H9 (cell line): ENCODE measurements around the gene IFNL2. TPM values are rescaled to one million over a fixed set of nuclear protein-coding genes. Genes with fewer than 3 reads are reported as not detected.

Experiments used
- DNase-seq: peaks from one replicate; pipeline ENCODE4 v3.0.0-alpha.2; 2017
- H2AFZ ChIP-seq: one replicate; pipeline ENCODE4 v1.6.1; 2013; ENCODE audit warnings: mild to moderate bottlenecking, low read length, control low read depth, moderate library complexity
- H2AK5ac ChIP-seq: 2 replicates; pipeline ENCODE4 v1.6.1; 2013; ENCODE audit warnings: low read length, control low read depth, mixed read lengths; ENCODE audit not compliant: insufficient read length
- H2BK120ac ChIP-seq: one replicate; pipeline ENCODE4 v1.6.1; 2013; ENCODE audit warnings: low read depth, mild to moderate bottlenecking, low read length, control low read depth, inconsistent platforms; ENCODE audit not compliant: poor library complexity, severe bottlenecking
- H2BK12ac ChIP-seq: 2 replicates; pipeline ENCODE4 v1.6.1; 2013; ENCODE audit warnings: low read length, control low read depth, mixed read lengths, low read depth; ENCODE audit not compliant: insufficient read length
- H2BK15ac ChIP-seq: 2 replicates; pipeline ENCODE4 v1.6.1; 2013; ENCODE audit warnings: low read depth, low read length, control low read depth
- H2BK20ac ChIP-seq: one replicate; pipeline ENCODE4 v1.6.1; 2013; ENCODE audit warnings: low read depth, mild to moderate bottlenecking, low read length, control low read depth, inconsistent platforms; ENCODE audit not compliant: poor library complexity, severe bottlenecking
- H2BK5ac ChIP-seq: 2 replicates; pipeline ENCODE4 v1.6.1; 2013; ENCODE audit warnings: low read length, control low read depth, mixed read lengths; ENCODE audit not compliant: insufficient read length
- H3K14ac ChIP-seq: 2 replicates; pipeline ENCODE4 v1.6.1; 2013; ENCODE audit warnings: low read length, control low read depth; ENCODE audit not compliant: insufficient read depth
- H3K18ac ChIP-seq: 2 replicates; pipeline ENCODE4 v1.6.1; 2013; ENCODE audit warnings: low read depth, mild to moderate bottlenecking, mixed read lengths, low read length, control low read depth; ENCODE audit not compliant: insufficient read length
- H3K23ac ChIP-seq: 2 replicates; pipeline ENCODE4 v1.6.1; 2013; ENCODE audit warnings: low read length, control low read depth, mixed read lengths, low read depth; ENCODE audit not compliant: insufficient read length
- H3K23me2 ChIP-seq: 2 replicates; pipeline ENCODE4 v1.6.1; 2013; ENCODE audit warnings: low read depth, mild to moderate bottlenecking, mixed read lengths, low read length, control low read depth; ENCODE audit not compliant: insufficient read length, poor library complexity, severe bottlenecking
- H3K27ac ChIP-seq: 2 replicates; pipeline ENCODE4 v1.5.1; 2013; ENCODE audit warnings: low read length, control low read depth, mixed read lengths, low read depth; ENCODE audit not compliant: insufficient read length
- H3K27me3 ChIP-seq: 2 replicates; pipeline ENCODE4 v1.6.1; 2013; ENCODE audit warnings: low read length, control low read depth, inconsistent platforms; ENCODE audit not compliant: insufficient read depth
- H3K4ac ChIP-seq: 2 replicates; pipeline ENCODE4 v1.6.1; 2013; ENCODE audit warnings: low read depth, mild to moderate bottlenecking, control low read depth, inconsistent platforms, low read length, moderate library complexity
- H3K4me1 ChIP-seq: 2 replicates; pipeline ENCODE4 v1.6.1; 2013; ENCODE audit warnings: low read length, control low read depth, inconsistent platforms; ENCODE audit not compliant: insufficient read depth
- H3K4me2 ChIP-seq: 2 replicates; pipeline ENCODE4 v1.6.1; 2013; ENCODE audit warnings: low read length, control low read depth, mixed read lengths; ENCODE audit not compliant: insufficient read length, insufficient read depth
- H3K56ac ChIP-seq: 2 replicates; pipeline ENCODE4 v1.6.1; 2013; ENCODE audit warnings: low read depth, mild to moderate bottlenecking, mixed read lengths, low read length, control low read depth; ENCODE audit not compliant: insufficient read length
- H3K79me1 ChIP-seq: 2 replicates; pipeline ENCODE4 v1.6.1; 2013; ENCODE audit warnings: low read depth, mild to moderate bottlenecking, moderate library complexity, low read length, control low read depth, inconsistent platforms; ENCODE audit not compliant: insufficient read depth, poor library complexity, severe bottlenecking
- H3K79me2 ChIP-seq: 2 replicates; pipeline ENCODE4 v1.6.1; 2013; ENCODE audit warnings: low read length, control low read depth, inconsistent platforms; ENCODE audit not compliant: insufficient read depth
- H3K9ac ChIP-seq: 2 replicates; pipeline ENCODE4 v1.6.1; 2013; ENCODE audit warnings: low read length, control low read depth, mixed read lengths; ENCODE audit not compliant: insufficient read length; ENCODE audit errors: extremely low read depth
- H3K9me3 ChIP-seq: one replicate; pipeline ENCODE4 v1.6.1; 2013; ENCODE audit warnings: low read depth, low read length, inconsistent platforms; ENCODE audit not compliant: control insufficient read depth
- H3T11ph ChIP-seq: one replicate; pipeline ENCODE4 v1.6.1; 2013; ENCODE audit warnings: mild to moderate bottlenecking, low read length, control low read depth, inconsistent platforms
- H4K20me1 ChIP-seq: one replicate; pipeline ENCODE4 v1.6.1; 2013; ENCODE audit not compliant: control insufficient read depth, insufficient read length, insufficient read depth
- H4K5ac ChIP-seq: 2 replicates; pipeline ENCODE4 v1.6.1; 2013; ENCODE audit warnings: low read depth, mild to moderate bottlenecking, mixed read lengths, low read length, control low read depth; ENCODE audit not compliant: insufficient read length
- H4K8ac ChIP-seq: replicated peaks from 2 replicates; pipeline ENCODE4 v1.6.1; 2013; ENCODE audit warnings: low read length, control low read depth, mixed read lengths, low read depth; ENCODE audit not compliant: insufficient read length
- H4K91ac ChIP-seq: 2 replicates; pipeline ENCODE4 v1.6.1; 2013; ENCODE audit warnings: low read depth, mild to moderate bottlenecking, moderate library complexity, mixed read lengths, low read length, control low read depth; ENCODE audit not compliant: insufficient read length
- H3K27ac Mint-ChIP-seq, 3 experiments: 2 replicates in 2 of 3; 3 replicates in 1 of 3; pipeline ENCODE4 v1.8.0; 2020 to 2021; ENCODE audit warnings: mixed read lengths in 3 of 3, mild to moderate bottlenecking in 1 of 3, moderate library complexity in 1 of 3
- H3K27me3 Mint-ChIP-seq: 2 replicates; pipeline ENCODE4 v1.8.0; 2021; ENCODE audit warnings: low read depth, mild to moderate bottlenecking, moderate library complexity, mixed read lengths
- H3K36me3 Mint-ChIP-seq, 3 experiments: 2 replicates in 2 of 3; 3 replicates in 1 of 3; pipeline ENCODE4 v1.8.0; 2020 to 2021; ENCODE audit warnings: low read depth in 3 of 3, mixed read lengths in 3 of 3; ENCODE audit not compliant: insufficient read depth in 1 of 3
- H3K4me1 Mint-ChIP-seq, 2 experiments: 2 replicates each; pipeline ENCODE4 v1.8.0; 2020; ENCODE audit warnings: mixed read lengths in 2 of 2
- H3K4me3 Mint-ChIP-seq, 2 experiments: 2 replicates in 1 of 2; 3 replicates in 1 of 2; pipeline ENCODE4 v1.8.0; 2020 to 2021; ENCODE audit warnings: mild to moderate bottlenecking in 2 of 2, mixed read lengths in 2 of 2, moderate library complexity in 1 of 2
- H3K9me3 Mint-ChIP-seq, 2 experiments: 2 replicates in 1 of 2; 3 replicates in 1 of 2; pipeline ENCODE4 v1.8.0; 2020; ENCODE audit warnings: mild to moderate bottlenecking in 2 of 2, mixed read lengths in 2 of 2, moderate library complexity in 1 of 2
- CTCF ChIP-seq: fragments of 200-600 bp; sonication (generic); conservative IDR thresholded peaks from 3 replicates; pipeline ENCODE4 v1.8.0; 2021; ENCODE audit warnings: antibody characterized with exemption, mild to moderate bottlenecking
- WGBS: extraction: QIAGEN DNeasy Blood & Tissue Kit; methylation state at CpG from one replicate; pipeline ENCODE4 v1.1.7; 2013; ENCODE audit warnings: missing lambda C conversion rate, low lambda C conversion rate, mixed read lengths; ENCODE audit not compliant: insufficient read length; ENCODE audit errors: extremely low coverage; 5-methylcytosine and 5-hydroxymethylcytosine counted together
- total RNA-seq: library from RNA; stranded (reverse); gene quantifications from 2 replicates; pipeline ENCODE4 v1.2.1, GENCODE V29; 2021

The IFNL2 gene
- total RNA-seq, 1 experiment from 2014 or later, result not detected

- no peak overlapping the region for H2BK15ac ChIP-seq
- peaks cover 50% of the 10 kb centered on the region for H3K27me3 Mint-ChIP-seq
- no peak overlapping the region for H3K23ac ChIP-seq
- no peak overlapping the region for H3K9ac ChIP-seq
- H3K56ac ChIP-seq, result no peak overlapping the region
- H3K18ac ChIP-seq, result no peak overlapping the region
- TF ChIP-seq CTCF, result no peak
- H3K4me2 ChIP-seq, result no peak overlapping the region
- no peak overlapping the region for H3K27ac Mint-ChIP-seq
- no peak overlapping the region for H4K91ac ChIP-seq
- peaks cover 6% of the 10 kb centered on the region for H3K23me2 ChIP-seq
- H2AFZ ChIP-seq, result no peak overlapping the region
- H3K4ac ChIP-seq, result no peak overlapping the region
- H3K79me2 ChIP-seq, result no peaks in the 10 kb centered on the region
- H3K27me3 ChIP-seq, result no peaks in the 10 kb centered on the region; the same call in 1 of the 2 replicates
- DNase-seq, result no peak
- H3K4me1 ChIP-seq, result no peaks in the 10 kb centered on the region
- no CpG with 5 or more reads among the region's 4 CpGs for whole genome bisulfite sequencing
- H2BK12ac ChIP-seq, result no peak overlapping the region
- H3K4me1 Mint-ChIP-seq, result peaks cover 7 to 18% of the 10 kb centered on the region in 2 experiments
- H2BK5ac ChIP-seq, result no peak overlapping the region
- H4K8ac ChIP-seq, result no peak overlapping the region
- no peak overlapping the region for H4K5ac ChIP-seq
- no peaks in the 10 kb centered on the region for H3K9me3 ChIP-seq
- no peaks in the 10 kb centered on the region for H3K79me1 ChIP-seq
- no peak overlapping the region for H3T11ph ChIP-seq
- no peaks in the 10 kb centered on the region for H4K20me1 ChIP-seq
- no peaks in the 10 kb centered on the region; a peak in 2 of 5 replicates for H3K9me3 Mint-ChIP-seq
- no peak overlapping the region for H2BK20ac ChIP-seq
- H3K36me3 Mint-ChIP-seq, result peaks cover 3 to 5% (median 4%) of the 10 kb centered on the region in 3 experiments; a peak in 5 of 7 replicates
- no peak overlapping the region for H3K27ac ChIP-seq
- no peak overlapping the region for H2AK5ac ChIP-seq
- no peak overlapping the region for H3K14ac ChIP-seq
- H3K4me3 Mint-ChIP-seq, result peak overlapping the region; percentile 75 to 96
- no peak overlapping the region for H2BK120ac ChIP-seq
These were observed 50.5 kb downstream of the IFNL2 start for GRCh38 chr19:39318690-39319089.
